ENCODE results near the gene ERICH6B. TPM values are rescaled to one million over a fixed set of nuclear protein-coding genes. Genes with fewer than 3 reads are reported as not detected.

ERICH6B gene
- total RNA-seq, 1 experiment from 2014 or later: not detected

DNA sequence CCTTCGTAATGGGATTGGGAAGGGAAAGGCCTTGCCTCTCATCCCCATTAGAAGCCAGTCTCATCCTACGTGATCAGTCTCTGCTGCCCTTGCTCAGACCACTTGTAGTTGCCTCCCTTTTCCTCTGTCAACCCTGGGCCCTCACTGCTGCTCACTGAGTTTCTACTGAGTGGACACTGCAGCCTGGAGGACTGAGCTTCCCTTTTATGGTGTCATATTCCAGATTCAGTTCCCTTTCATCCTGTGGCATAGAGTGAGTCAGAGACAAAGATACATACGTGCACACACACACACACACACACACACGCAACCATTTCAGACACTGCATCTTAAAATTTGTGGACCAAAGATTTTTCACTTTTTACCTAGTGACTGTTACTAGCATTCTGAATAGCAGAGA is 94.2 kb downstream of the ERICH6B start:
- in situ Hi-C loops (cut with HindIII; ENCODE audit: low pct_unique_long_range_greater_than_20kb, low sequenced_read_pairs): no loop called here
- no peak for DNase-seq (ENCODE audit: low read depth, low spot score)

DNA sequence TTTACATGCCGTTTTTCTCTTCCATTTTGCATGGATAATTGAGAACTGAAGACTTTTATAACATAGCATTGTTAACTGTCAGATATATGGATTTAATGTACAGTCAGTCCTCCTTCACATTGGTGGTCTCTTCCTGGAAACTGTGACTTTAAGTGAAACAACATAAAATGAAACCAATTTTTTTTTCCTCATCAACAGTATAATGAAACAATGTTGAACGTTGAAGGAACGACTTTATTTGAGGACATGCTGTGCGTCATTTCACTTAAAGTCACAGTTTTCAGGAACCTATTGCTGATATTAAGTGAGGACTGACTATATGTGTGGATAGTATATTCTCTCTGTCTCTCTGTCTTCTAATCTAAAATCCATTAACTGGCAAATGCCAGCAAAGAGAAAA is 96.0 kb downstream of the ERICH6B start:
- DNase-seq (ENCODE audit: low read depth, low spot score): no peak
- in situ Hi-C loops (cut with HindIII; ENCODE audit: low pct_unique_long_range_greater_than_20kb, low sequenced_read_pairs): no loop called here

GRCh38 chr13:45518525-45519245 is 96.9 kb downstream of the ERICH6B start:
- in situ Hi-C loops (cut with HindIII; ENCODE audit: low pct_unique_long_range_greater_than_20kb, low sequenced_read_pairs): no loop called here
- peak; percentile 56 for DNase-seq (ENCODE audit: low read depth, low spot score)

DNA sequence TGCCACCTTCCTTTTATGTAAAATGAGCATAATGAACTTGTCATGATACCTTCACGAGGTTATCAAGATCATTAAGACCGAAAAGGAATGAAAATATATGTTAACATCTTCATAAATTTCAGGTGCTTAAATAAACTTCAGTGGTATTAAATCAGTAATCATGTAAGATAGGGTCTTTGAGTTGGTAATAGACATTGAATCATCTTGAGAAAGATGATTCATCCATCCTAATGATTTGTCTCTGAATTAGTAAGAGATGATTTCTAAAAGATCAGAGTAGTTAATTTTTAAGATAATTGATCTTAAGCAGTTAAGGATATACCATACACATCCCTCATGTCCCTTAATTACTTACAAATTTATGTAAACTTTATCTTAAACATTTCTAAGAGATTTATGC is 98.8 kb downstream of the ERICH6B start:
- in situ Hi-C loops (cut with HindIII; ENCODE audit: low pct_unique_long_range_greater_than_20kb, low sequenced_read_pairs): no loop called here
- DNase-seq (ENCODE audit: low read depth, low spot score): no peak

- in situ Hi-C loops (cut with HindIII; ENCODE audit: low pct_unique_long_range_greater_than_20kb, low sequenced_read_pairs): no loop called here
- DNase-seq (ENCODE audit: low read depth, low spot score): no peak
Measured at GRCh38 chr13:45512098-45512496, 103.4 kb downstream of the ERICH6B start.

GRCh38 chr13:45511310-45512097 is 104.0 kb downstream of the ERICH6B start:
- DNase-seq (ENCODE audit: low read depth, low spot score): peak; percentile 86
- in situ Hi-C loops (cut with HindIII; ENCODE audit: low pct_unique_long_range_greater_than_20kb, low sequenced_read_pairs): no loop called here

DNA sequence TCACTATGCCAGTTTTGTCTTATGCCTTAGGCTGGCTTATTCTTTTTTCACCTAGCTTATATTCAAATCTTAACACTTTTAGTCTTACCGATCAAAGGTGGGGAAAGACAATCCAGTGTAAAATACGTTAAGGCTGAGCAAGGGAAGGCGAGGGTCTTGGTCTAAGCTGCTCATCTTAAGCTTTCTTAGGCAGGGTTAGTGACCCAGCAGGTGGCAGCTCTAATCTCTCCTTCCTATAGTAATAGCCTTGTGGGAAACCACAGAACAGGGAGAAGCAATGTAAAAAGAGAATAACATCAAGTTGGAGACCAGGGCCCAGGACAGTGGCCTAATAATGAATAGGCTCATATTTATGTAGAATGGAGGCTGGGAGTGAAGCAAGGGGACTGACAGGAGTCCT is 104.9 kb downstream of the ERICH6B start:
- in situ Hi-C loops (cut with HindIII; ENCODE audit: low pct_unique_long_range_greater_than_20kb, low sequenced_read_pairs): no loop called here
- DNase-seq (ENCODE audit: low read depth, low spot score): no peak

DNA sequence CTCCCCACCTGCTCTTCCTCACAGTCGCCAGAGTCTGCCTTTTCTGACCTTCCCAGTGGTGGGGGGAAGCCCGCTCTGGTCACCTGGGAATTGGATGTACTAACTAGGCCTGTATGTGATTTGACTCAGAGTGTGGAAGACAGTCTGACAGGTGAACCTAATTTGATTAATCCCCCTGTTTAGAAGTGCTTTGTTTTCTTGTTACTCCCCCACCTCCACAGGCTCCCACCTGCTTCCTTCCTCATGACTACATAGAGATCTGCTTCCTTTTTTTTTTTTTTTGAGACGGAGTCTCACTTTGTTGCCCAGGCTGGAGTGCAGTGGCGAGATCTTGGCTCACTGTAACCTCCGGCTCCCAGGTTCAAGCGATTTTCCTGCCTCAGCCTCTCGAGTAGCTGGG is 106.8 kb downstream of the ERICH6B start:
- no peak for DNase-seq (ENCODE audit: low read depth, low spot score)
- in situ Hi-C loops (cut with HindIII; ENCODE audit: low pct_unique_long_range_greater_than_20kb, low sequenced_read_pairs): no loop called here

DNA sequence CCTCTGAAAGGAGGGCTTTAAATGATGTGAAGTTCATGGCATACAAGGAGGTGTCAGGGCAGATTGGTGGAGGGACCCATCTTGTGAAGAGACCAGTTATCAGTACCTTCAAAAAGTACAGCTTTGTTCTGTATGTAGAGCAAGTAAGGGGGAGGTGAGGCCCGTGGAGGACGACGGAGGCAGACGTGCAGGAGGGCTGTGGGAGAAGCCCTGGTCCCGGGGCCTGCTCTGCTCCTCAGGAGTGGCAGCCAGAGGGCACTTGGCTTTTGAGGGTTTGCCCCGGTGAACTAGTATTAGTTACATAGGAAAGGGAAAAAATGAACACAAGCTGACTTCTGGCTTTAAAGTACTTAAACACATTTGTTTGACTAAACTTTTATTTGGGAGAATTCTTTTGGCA is 108.7 kb downstream of the ERICH6B start:
- no peak for DNase-seq (ENCODE audit: low read depth, low spot score)
- in situ Hi-C loops (cut with HindIII; ENCODE audit: low pct_unique_long_range_greater_than_20kb, low sequenced_read_pairs): no loop called here

GRCh38 chr13:45503658-45504057 is 111.9 kb downstream of the ERICH6B start:
- in situ Hi-C loops (cut with HindIII; ENCODE audit: low pct_unique_long_range_greater_than_20kb, low sequenced_read_pairs): no loop called here
- DNase-seq (ENCODE audit: low read depth, low spot score): no peak

DNA sequence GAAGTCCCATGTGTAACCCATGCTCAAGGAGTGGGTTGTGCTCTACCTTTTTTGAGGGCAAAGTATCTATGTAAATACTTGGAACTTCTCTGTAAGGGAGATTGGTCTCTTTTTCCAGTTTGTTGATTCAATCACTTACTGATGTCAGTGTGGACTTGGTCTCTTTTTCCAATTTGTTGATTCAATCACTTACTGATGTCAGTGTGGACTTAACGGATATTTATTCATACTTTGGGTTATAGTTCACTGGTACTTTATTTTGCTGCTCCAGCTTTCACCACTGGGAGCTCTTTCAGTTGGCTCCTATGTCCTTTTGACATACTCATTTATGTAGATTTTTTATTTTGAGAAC is 114.4 kb downstream of the ERICH6B start:
- no peak for DNase-seq (ENCODE audit: low read depth, low spot score)
- in situ Hi-C loops (cut with HindIII; ENCODE audit: low pct_unique_long_range_greater_than_20kb, low sequenced_read_pairs): no loop called here

GRCh38 chr13:45500492-45501174 is 114.9 kb downstream of the ERICH6B start:
- DNase-seq (ENCODE audit: low read depth, low spot score): peak; percentile 98

DNA sequence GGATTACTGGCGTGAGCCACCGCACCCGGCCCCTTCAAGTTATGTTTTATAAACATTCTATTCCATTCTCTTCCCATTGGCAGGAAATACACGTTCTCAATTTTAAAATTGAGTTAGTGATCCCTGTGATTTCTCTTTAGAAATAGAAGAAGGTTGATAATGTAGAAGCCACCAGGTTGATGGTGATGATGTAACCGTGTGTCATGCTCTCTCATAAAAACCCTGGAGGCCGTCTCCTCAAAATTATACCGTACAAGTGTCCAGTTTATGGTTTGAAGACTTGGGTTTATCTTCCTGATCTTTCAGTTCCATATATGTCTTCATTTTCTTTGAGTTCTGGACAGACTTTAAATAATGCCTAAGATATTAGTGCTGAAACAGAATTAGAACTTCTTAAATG is 118.6 kb downstream of the ERICH6B start:
- no peak for DNase-seq (ENCODE audit: low read depth, low spot score)
- in situ Hi-C loops (cut with HindIII; ENCODE audit: low pct_unique_long_range_greater_than_20kb, low sequenced_read_pairs): no loop called here

More at GRCh38 chr13:45500492-45501174, 114.9 kb downstream of the ERICH6B start:
- in situ Hi-C loops (cut with HindIII; ENCODE audit: low pct_unique_long_range_greater_than_20kb, low sequenced_read_pairs): no loop called here

DNA sequence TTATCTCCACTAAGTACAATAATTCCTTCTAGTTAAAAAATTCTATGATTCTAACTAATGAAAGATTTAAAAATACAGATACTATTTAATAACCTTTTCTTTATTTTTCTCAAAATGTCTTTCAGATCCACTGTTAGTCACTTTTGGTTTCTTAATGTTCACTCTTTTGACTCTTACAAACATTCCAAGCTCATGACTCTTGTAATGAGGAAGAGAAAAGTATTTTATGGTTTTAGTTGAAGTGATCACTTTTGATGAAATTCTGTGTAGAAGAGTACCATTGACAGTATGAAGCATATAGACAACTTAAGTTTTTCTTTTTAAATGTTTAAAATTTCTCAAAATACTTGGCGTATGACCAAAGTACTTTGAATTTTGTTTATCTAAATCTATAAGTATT is 123.0 kb downstream of the ERICH6B start:
- no peak for DNase-seq (ENCODE audit: low read depth, low spot score)
- in situ Hi-C loops (cut with HindIII; ENCODE audit: low pct_unique_long_range_greater_than_20kb, low sequenced_read_pairs): no loop called here

Small RNA genes within 50 kb of the gene (small RNA-seq; reads per million reads assigned to genes)
- 0 reads per million in 2 experiments for gene RNA5SP27
- gene TIMM9P3: 0 reads per million in 2 experiments

Other genes starting within 250 kb of the ERICH6B start
- 14.7 and 14.9 TPM in 2 replicates for gene SLC25A30, start 197.4 kb downstream of the ERICH6B start, total RNA-seq (2014; rRNA removed; shearing (Covaris generic))
- gene COG3, start 150.8 kb downstream of the ERICH6B start, total RNA-seq (2014; rRNA removed; shearing (Covaris generic)): 37.8 and 39.2 TPM in 2 replicates
- not detected in 2 replicates for gene CBY2, start 86.6 kb upstream of the ERICH6B start, total RNA-seq (2014; rRNA removed; shearing (Covaris generic))
- gene SIAH3, start 236.0 kb upstream of the ERICH6B start, total RNA-seq (2014; rRNA removed; shearing (Covaris generic)): 1.3 TPM in 2 replicates

Measured in SK-MEL-5 (cell line).